Stimulated activated naive CD4-positive, alpha-beta T cell treated with Interleukin-2 at 50 U/mL for 16 hours (primary cell): ENCODE data around the gene DRAXIN.
A peak's percentile ranks its signal among the peaks of the same experiment; 100 is the strongest.

Experiments used
- DNase-seq: peaks from one replicate; lab custom pipeline; 2025; lab: John Stamatoyannopoulos, UW

The DRAXIN gene

GRCh38 chr1:11712285-11712684 is 20.8 kb downstream of the DRAXIN start:
- no peak for DNase-seq

- no peak for DNase-seq
These were observed 21.6 kb downstream of the DRAXIN start for GRCh38 chr1:11713095-11713494.

GRCh38 chr1:11714831-11715575 is 23.5 kb downstream of the DRAXIN start:
- DNase-seq: no peak

- peak; percentile 79 for DNase-seq
These were observed 28.0 kb downstream of the DRAXIN start for GRCh38 chr1:11719313-11720032.

GRCh38 chr1:11720033-11720376 is 28.5 kb downstream of the DRAXIN start:
- no peak for DNase-seq

GRCh38 chr1:11720525-11720924 is 29.0 kb downstream of the DRAXIN start:
- DNase-seq: no peak

GRCh38 chr1:11721311-11721710 is 29.8 kb downstream of the DRAXIN start:
- no peak for DNase-seq

- DNase-seq: no peak
These were observed 31.0 kb downstream of the DRAXIN start for GRCh38 chr1:11722538-11722937.

GRCh38 chr1:11725616-11726015 is 34.1 kb downstream of the DRAXIN start:
- no peak for DNase-seq

- DNase-seq: no peak
These were observed 35.6 kb downstream of the DRAXIN start for GRCh38 chr1:11727119-11727518.

GRCh38 chr1:11728126-11728806 is 36.8 kb downstream of the DRAXIN start:
- no peak for DNase-seq

GRCh38 chr1:11729155-11729497 is 37.6 kb downstream of the DRAXIN start:
- no peak for DNase-seq

GRCh38 chr1:11729498-11730428 is 38.3 kb downstream of the DRAXIN start:
- DNase-seq: no peak

GRCh38 chr1:11730429-11730891 is 39.0 kb downstream of the DRAXIN start:
- no peak for DNase-seq

- DNase-seq: no peak
These were observed 40.3 kb downstream of the DRAXIN start for GRCh38 chr1:11731691-11732283.

- no peak for DNase-seq
These were observed 41.8 kb downstream of the DRAXIN start for GRCh38 chr1:11733306-11733705.

- DNase-seq: no peak
These were observed 44.0 kb downstream of the DRAXIN start for GRCh38 chr1:11735531-11735853.

- peak; percentile 85 for DNase-seq
These were observed 44.6 kb downstream of the DRAXIN start, which contains the start of gene AGTRAP for GRCh38 chr1:11735854-11736745. Gene AGTRAP, plus strand, starts transcription at chr1:11736136. Its CDS starts 73 bp downstream, at chr1:11736209.

GRCh38 chr1:11736746-11737639 is 45.5 kb downstream of the DRAXIN start:
- DNase-seq: peak; percentile 35
